HL-60 (cell line): ENCODE data around the gene FGD6.

ENCODE experiments used
- DNase-seq, 2 experiments: peaks; one replicate each; pipeline ENCODE4 v3.0.0-alpha.2; 2010 to 2020; ENCODE audit warnings: low read depth in 1 of 2, low spot score in 1 of 2
- H3K27ac ChIP-seq: fragments of 250-450 bp; sonication (Bioruptor Pico); replicated peaks from 2 replicates; pipeline ENCODE4 v1.5.1; 2020; ENCODE audit warnings: mild to moderate bottlenecking, moderate library complexity
- H3K27me3 ChIP-seq: fragments of 250-450 bp; sonication (Bioruptor Pico); 2 replicates; pipeline ENCODE4 v1.5.1; 2021; ENCODE audit warnings: mild to moderate bottlenecking, moderate library complexity; ENCODE audit not compliant: insufficient read depth, poor library complexity, severe bottlenecking
- H3K4me3 ChIP-seq: replicated peaks from 2 replicates; pipeline ENCODE4 v1.5.1; 2011; ENCODE audit warnings: mild to moderate bottlenecking, control low read depth, low read length; ENCODE audit not compliant: insufficient read depth
- GABPA ChIP-seq: IDR thresholded peaks from 2 replicates; pipeline ENCODE4 v1.6.1; 2012; ENCODE audit warnings: low read depth
- POLR2AphosphoS5 ChIP-seq: IDR thresholded peaks from 2 replicates; pipeline ENCODE4 v1.6.1; 2012; ENCODE audit warnings: low read depth
- SPI1 ChIP-seq: IDR thresholded peaks from 2 replicates; pipeline ENCODE4 v1.6.1; 2012; ENCODE audit warnings: low read depth, mild to moderate bottlenecking, borderline replicate concordance
- TF ChIP-seq, protein P1 (sequence below): IDR thresholded peaks from one replicate; pipeline ENCODE4 v1.5.1; 2011; ENCODE audit warnings: low read length, control low read depth, inconsistent platforms; ENCODE audit not compliant: insufficient read depth
- TF ChIP-seq, protein P2 (sequence below): IDR thresholded peaks from 2 replicates; pipeline ENCODE4 v1.6.1; 2012; ENCODE audit warnings: low read depth; ENCODE audit not compliant: insufficient replicate concordance

FGD6 gene

DNA sequence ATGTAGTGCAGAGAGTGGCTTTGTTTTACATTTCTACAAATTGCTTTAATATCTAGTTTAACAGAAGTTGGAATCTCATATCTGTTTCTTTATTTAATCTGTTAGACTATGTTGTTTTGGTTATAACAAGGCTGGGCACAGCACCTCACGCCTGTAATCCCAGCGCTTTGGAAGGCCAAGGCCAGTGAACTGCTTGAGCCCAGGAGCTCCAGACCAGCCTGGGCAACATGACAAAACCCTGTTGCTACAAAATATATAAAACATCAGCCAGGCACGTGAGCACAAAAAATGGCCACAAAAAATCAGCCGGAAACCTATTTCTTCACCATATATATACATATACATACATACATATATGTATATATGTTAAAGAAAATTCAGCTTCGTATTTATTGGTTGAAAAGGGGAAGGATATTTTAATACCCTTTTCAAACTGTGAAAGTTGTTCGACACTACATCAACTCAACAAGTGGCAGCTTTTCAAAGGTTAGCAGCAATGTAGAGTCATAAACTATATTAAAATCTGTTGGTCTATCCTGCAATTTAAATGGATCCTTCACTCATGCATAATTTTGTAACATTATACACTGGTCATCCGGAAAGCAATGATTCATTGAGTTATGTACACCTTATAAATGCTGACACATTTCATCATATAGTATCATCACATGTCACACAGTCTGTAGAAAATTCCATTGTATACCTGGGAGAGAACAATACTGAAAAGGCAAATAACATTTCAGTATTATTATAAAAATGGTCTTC lies 151.0 kb downstream of the FGD6 start:
- Histone ChIP-seq H3K27me3 (no peaks in the 10 kb centered on the region), H3K4me3 (no peak overlapping the region), H3K27ac (no peak overlapping the region)
- DNase-seq: no peak
- TF ChIP-seq POLR2AphosphoS5 (no peak), GABPA (no peak), SPI1 (no peak)
- TF ChIP-seq, protein P1, sequence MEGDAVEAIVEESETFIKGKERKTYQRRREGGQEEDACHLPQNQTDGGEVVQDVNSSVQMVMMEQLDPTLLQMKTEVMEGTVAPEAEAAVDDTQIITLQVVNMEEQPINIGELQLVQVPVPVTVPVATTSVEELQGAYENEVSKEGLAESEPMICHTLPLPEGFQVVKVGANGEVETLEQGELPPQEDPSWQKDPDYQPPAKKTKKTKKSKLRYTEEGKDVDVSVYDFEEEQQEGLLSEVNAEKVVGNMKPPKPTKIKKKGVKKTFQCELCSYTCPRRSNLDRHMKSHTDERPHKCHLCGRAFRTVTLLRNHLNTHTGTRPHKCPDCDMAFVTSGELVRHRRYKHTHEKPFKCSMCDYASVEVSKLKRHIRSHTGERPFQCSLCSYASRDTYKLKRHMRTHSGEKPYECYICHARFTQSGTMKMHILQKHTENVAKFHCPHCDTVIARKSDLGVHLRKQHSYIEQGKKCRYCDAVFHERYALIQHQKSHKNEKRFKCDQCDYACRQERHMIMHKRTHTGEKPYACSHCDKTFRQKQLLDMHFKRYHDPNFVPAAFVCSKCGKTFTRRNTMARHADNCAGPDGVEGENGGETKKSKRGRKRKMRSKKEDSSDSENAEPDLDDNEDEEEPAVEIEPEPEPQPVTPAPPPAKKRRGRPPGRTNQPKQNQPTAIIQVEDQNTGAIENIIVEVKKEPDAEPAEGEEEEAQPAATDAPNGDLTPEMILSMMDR: no peak
- TF ChIP-seq, protein P2, sequence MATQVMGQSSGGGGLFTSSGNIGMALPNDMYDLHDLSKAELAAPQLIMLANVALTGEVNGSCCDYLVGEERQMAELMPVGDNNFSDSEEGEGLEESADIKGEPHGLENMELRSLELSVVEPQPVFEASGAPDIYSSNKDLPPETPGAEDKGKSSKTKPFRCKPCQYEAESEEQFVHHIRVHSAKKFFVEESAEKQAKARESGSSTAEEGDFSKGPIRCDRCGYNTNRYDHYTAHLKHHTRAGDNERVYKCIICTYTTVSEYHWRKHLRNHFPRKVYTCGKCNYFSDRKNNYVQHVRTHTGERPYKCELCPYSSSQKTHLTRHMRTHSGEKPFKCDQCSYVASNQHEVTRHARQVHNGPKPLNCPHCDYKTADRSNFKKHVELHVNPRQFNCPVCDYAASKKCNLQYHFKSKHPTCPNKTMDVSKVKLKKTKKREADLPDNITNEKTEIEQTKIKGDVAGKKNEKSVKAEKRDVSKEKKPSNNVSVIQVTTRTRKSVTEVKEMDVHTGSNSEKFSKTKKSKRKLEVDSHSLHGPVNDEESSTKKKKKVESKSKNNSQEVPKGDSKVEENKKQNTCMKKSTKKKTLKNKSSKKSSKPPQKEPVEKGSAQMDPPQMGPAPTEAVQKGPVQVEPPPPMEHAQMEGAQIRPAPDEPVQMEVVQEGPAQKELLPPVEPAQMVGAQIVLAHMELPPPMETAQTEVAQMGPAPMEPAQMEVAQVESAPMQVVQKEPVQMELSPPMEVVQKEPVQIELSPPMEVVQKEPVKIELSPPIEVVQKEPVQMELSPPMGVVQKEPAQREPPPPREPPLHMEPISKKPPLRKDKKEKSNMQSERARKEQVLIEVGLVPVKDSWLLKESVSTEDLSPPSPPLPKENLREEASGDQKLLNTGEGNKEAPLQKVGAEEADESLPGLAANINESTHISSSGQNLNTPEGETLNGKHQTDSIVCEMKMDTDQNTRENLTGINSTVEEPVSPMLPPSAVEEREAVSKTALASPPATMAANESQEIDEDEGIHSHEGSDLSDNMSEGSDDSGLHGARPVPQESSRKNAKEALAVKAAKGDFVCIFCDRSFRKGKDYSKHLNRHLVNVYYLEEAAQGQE: no peak

DNA sequence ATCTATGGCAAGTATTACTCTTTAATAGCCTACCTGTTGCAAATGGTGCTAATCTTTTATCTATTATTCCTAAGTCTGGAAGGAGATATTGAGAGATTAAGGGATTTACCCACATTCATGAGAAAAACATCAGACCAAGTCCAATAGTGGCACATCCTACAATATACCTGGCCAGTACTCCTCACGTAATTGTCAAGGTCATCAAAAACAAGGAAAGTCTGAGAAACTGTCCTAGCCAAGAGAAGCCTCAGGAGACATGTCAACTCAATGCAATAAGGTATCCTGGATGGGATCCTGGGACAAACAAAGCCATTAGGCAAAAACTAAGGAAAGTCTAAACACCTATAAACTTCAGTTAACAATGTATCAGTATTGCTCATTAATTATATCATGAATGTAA lies 156.3 kb downstream of the FGD6 start:
- Histone ChIP-seq H3K27ac (no peak overlapping the region), H3K27me3 (no peaks in the 10 kb centered on the region), H3K4me3 (no peak overlapping the region)
- no peak for TF ChIP-seq SPI1
- no peak for TF ChIP-seq GABPA
- TF ChIP-seq, protein P2: no peak
- no peak for TF ChIP-seq POLR2AphosphoS5
- TF ChIP-seq, protein P1: no peak
- no peak for DNase-seq

DNA sequence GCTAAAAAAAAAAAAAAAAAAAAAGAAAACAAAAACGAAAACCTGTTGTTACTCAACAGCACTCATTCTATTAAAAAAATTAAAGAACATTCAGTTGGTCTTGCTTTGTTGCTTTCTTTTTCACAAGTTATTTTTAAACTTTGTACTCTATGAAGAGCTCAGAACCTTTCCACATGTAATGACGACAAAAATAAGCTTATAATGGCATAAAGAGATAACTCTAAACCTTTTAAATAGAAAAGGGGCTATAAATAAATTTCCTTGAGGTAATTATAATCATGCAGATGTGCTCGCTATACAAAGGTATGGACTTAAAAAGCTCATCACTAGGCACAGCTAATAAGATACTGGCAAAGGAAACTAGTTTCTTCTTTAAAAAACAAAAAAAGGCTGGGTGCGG lies 157.3 kb downstream of the FGD6 start:
- Histone ChIP-seq H3K4me3 (no peak overlapping the region), H3K27me3 (no peaks in the 10 kb centered on the region), H3K27ac (no peak overlapping the region)
- DNase-seq: no peak
- TF ChIP-seq SPI1 (no peak), POLR2AphosphoS5 (no peak), GABPA (no peak)
- TF ChIP-seq, protein P1: no peak
- TF ChIP-seq, protein P2: no peak
